Epithelial cell of proximal tubule (primary cell): ENCODE measurements around the gene CHEK2. TPM values are rescaled to one million over a fixed set of nuclear protein-coding genes. Genes with fewer than 3 reads are reported as not detected.

Experiments used
- DNase-seq: peaks from one replicate; pipeline ENCODE4 v3.0.0-alpha.2; 2011; ENCODE audit warnings: low read depth
- H3K4me3 ChIP-seq: 2 replicates; pipeline ENCODE4 v1.5.1; 2011; ENCODE audit warnings: low read depth, mild to moderate bottlenecking, low read length
- total RNA-seq: library from RNA; depleted of rRNA; stranded (reverse); fragments of >200 nt; gene quantifications from 2 replicates; pipeline ENCODE4 v1.2.3, GENCODE V29; 2015
- TF ChIP-seq, protein P1 (sequence below): conservative IDR thresholded peaks from 2 replicates; pipeline ENCODE4 v1.5.1; 2012; ENCODE audit warnings: low read depth, mild to moderate bottlenecking, low read length

Gene CHEK2
- total RNA-seq, 1 donor from 2014 or later, result 19.9 TPM

DNA sequence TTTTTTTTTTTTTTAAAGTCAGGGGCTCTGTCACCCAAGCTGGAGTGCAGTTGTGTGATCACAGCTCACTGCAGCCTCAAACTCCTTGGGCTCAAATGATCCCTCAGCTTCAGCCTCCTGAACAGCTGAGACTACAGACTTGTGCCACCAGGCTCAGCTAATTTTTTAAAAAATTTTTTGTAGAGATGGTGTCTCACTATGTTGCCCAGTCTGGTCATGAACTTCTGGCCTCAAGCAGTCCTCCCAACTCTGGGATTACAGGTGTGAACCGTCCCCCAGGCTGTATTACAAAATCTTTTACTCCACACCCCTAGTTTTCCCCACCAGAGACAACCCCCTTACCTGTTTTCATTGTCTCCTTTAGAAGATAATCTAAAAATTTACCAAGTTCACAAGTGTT, 32.8 kb upstream of the CHEK2 start:
- TF ChIP-seq, protein P1, sequence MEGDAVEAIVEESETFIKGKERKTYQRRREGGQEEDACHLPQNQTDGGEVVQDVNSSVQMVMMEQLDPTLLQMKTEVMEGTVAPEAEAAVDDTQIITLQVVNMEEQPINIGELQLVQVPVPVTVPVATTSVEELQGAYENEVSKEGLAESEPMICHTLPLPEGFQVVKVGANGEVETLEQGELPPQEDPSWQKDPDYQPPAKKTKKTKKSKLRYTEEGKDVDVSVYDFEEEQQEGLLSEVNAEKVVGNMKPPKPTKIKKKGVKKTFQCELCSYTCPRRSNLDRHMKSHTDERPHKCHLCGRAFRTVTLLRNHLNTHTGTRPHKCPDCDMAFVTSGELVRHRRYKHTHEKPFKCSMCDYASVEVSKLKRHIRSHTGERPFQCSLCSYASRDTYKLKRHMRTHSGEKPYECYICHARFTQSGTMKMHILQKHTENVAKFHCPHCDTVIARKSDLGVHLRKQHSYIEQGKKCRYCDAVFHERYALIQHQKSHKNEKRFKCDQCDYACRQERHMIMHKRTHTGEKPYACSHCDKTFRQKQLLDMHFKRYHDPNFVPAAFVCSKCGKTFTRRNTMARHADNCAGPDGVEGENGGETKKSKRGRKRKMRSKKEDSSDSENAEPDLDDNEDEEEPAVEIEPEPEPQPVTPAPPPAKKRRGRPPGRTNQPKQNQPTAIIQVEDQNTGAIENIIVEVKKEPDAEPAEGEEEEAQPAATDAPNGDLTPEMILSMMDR, result no peak
- no peak overlapping the region for H3K4me3 ChIP-seq

DNA sequence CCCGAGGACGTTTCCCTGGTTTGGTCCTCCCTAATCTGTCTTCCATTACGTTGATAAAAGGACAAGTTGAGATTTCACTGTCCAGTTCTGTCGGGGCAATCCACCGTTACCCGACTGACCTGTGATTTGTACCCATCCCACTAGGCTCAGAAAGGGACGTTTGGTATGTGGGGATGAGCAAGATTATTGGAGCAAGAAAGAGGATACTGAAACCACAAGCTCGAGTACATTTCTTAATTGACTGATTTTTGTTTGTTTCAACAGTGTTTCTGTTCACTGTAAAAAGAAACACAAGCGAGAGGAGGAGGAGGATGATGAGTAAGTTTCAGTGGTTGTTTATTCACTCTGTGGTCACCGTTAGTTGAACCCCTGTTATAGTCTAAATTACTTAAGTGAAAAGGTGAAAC, 31.8 kb upstream of the CHEK2 start:
- TF ChIP-seq, protein P1, result no peak
- peak overlapping the region; percentile 96 for H3K4me3 ChIP-seq
- peak; percentile 43 for DNase-seq

More for the DNA sequence above, 32.8 kb upstream of the CHEK2 start:
- DNase-seq, result no peak

DNA sequence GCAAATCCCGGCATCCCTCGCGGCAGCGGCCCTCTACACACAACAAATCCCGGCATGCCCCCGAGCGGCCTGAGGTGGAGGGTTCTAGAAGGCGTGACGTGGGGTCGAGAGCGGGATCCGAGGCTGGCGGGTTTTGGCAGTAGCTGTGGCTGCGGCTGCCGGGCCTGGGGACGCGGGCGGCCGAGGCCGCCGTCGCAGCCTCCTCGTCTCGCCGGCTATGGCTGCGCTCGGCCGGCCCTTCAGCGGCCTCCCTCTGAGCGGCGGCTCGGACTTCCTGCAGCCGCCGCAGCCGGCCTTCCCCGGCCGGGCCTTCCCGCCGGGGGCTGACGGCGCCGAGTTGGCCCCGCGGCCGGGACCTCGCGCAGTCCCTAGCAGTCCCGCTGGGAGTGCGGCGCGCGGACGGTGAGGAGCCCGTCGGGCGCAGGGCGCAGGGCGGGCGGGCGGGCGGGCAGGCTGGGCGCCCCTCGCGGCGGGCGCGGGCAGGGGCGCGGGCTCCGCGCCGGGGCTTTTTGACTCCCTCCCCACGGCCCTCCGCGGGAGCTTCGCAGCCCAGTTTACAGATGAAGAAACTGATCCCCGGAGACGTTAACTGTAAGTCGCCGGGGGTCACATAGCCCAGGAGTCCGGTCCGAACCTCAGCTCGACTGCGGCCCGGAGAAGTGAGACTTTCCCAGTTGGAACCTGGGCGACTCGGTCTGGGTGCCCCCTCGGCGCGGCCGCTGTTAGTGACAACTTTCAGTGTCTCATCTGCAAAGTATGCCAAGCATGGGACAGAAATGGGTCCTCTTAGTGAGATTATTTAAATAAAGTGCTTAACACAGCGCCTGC, 31.2 kb upstream of the CHEK2 start, which contains the start of gene CCDC117:
Gene CCDC117, plus strand, starts transcription at position 63 of the 828 bp plus-strand sequence. Its CDS starts 155 bp downstream, at position 218.
- DNase-seq, result peak; percentile 66
- peak within 1 kb of the TSS; percentile 96 for H3K4me3 ChIP-seq
- TF ChIP-seq, protein P1, result no peak

DNA sequence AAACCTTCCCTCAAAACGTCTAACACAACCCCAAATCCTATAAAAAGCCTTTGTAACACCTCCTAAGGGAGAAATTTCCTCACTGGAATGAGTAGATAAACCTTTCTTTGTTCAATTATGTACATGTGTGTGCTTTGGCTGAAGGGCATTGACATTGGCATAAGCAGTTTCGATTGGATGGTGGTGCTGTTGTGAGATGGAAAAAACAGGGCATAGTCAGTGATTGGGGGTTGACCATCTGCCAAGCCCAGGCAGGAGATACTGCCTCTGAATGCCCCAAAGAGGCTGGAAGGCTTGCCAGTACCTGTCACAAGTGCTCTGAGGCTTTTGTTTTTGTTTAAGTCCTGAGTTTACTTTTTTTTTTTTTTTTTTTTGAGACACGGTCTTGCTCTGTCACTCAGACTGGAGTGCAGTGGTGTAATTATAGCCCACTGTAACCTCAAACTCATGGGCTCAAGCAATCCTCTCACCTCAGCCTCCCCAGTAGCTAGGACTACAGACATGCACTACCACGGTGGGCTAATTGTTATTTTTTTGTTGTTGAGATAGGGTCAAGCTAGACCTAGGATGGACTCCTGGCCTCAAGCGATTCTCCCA, 29.7 kb upstream of the CHEK2 start:
- TF ChIP-seq, protein P1, result no peak
- no peak for DNase-seq

DNA sequence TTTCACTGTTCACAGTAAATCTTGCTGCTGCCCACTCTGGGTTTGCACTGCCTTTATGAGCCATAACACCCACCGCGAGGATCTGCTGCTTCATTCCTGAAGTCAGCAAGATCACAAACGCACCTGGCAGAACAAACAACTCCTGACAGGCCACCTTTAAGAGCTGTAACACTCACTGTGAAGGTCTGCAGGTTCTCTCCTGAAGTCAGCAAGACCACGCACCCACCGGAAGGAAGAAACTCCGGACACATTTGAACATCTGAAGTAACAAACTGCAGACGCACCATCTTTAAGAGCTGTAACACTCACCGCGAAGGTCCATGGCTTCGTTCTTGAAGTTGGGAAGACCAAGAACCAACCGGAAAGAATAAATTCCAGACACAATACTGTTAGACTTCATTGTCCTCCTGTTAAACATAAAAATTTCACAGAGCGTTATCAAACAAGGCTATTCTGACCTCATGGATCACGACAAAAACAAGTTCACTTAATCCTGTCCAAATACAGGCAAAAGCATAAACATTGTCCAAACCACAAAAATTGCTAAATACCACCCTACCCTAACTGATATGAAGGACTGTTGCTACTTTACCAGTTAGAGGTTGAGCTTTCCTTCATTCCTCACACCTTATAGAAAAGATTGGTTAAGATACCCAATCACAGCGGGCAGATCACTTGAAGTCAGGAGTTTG, 27.9 kb upstream of the CHEK2 start:
- DNase-seq, result no peak
- no peak overlapping the region for H3K4me3 ChIP-seq
- TF ChIP-seq, protein P1, result no peak

More for the DNA sequence above, 29.7 kb upstream of the CHEK2 start:
- no peak overlapping the region for H3K4me3 ChIP-seq

DNA sequence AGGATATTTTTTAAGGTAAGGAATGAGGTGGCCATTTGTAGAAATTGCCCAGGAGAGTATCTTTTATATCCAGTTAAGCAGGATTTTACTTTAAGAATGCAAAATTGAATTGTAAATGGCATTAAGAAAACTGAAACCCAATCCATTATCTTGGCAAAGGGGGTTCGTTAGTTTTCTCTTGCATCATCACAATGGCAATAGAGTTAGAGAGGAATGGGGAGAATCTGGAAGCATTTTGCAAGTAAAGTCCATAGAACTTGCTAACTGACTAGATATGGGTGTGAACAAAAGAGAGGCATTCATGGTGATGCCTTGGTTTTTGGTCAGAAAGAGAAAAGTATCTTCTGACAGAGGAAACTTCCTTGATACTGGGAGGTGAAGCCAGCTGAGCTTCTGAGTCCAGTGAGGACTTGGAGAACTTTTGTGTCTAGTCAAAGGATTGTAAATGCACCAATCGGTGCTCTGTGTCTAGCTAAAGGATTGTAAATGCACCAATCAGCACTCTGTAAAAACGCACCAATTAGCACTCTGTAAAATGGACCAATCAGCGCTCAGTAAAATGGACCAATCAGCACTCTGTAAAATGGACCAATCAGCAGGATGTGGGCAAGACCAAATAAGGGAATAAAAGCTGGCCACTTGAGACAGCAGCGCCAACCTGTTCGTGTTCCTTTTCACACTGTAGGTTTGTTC, 27.2 kb upstream of the CHEK2 start:
- TF ChIP-seq, protein P1, result no peak

More for the DNA sequence above, 27.2 kb upstream of the CHEK2 start:
- no peak for DNase-seq
- no peak overlapping the region for H3K4me3 ChIP-seq
